Endodermal cell (in vitro differentiated cells): ENCODE results near the gene METTL13. TPM values are rescaled to one million over a fixed set of nuclear protein-coding genes. Genes with fewer than 3 reads are reported as not detected.

Experiments used
- DNase-seq: peaks from one replicate; pipeline ENCODE4 v3.0.0-alpha.2; 2017
- H3K27ac ChIP-seq: 2 replicates; pipeline ENCODE4 v1.5.1; 2013; ENCODE audit warnings: mild to moderate bottlenecking, low read depth, low read length, moderate library complexity
- H3K27me3 ChIP-seq: 2 replicates; pipeline ENCODE4 v1.6.1; 2013; ENCODE audit warnings: mild to moderate bottlenecking, low read length, moderate library complexity; ENCODE audit not compliant: insufficient read depth, control insufficient read depth, poor library complexity, severe bottlenecking
- H3K36me3 ChIP-seq: 2 replicates; pipeline ENCODE4 v1.7.0; 2013; ENCODE audit warnings: mild to moderate bottlenecking, low read length, moderate library complexity; ENCODE audit not compliant: control insufficient read depth, insufficient read depth
- H3K4me1 ChIP-seq: one replicate; pipeline ENCODE4 v1.7.0; 2013; ENCODE audit warnings: low read length; ENCODE audit not compliant: control insufficient read depth, insufficient read depth
- H3K4me3 ChIP-seq: 2 replicates; pipeline ENCODE4 v1.5.1; 2013; ENCODE audit warnings: mild to moderate bottlenecking, low read length, moderate library complexity
- H3K9ac ChIP-seq: 2 replicates; pipeline ENCODE4 v1.6.1; 2013; ENCODE audit warnings: mild to moderate bottlenecking, low read length, moderate library complexity; ENCODE audit not compliant: poor library complexity, severe bottlenecking; ENCODE audit errors: extremely low read depth
- H3K9me3 ChIP-seq: 2 replicates; pipeline ENCODE4 v1.6.1; 2013; ENCODE audit warnings: mild to moderate bottlenecking, low read length, moderate library complexity; ENCODE audit not compliant: control insufficient read depth
- H3K27ac Mint-ChIP-seq: 2 replicates; pipeline ENCODE4 v1.8.0; 2020; ENCODE audit warnings: mixed read lengths
- H3K27me3 Mint-ChIP-seq: 2 replicates; pipeline ENCODE4 v1.8.0; 2021; ENCODE audit warnings: mild to moderate bottlenecking, mixed read lengths; ENCODE audit not compliant: insufficient read depth
- H3K36me3 Mint-ChIP-seq: 2 replicates; pipeline ENCODE4 v1.8.0; 2020; ENCODE audit warnings: low read depth, mixed read lengths
- H3K4me1 Mint-ChIP-seq: 2 replicates; pipeline ENCODE4 v1.8.0; 2020; ENCODE audit warnings: mixed read lengths
- H3K4me3 Mint-ChIP-seq: 2 replicates; pipeline ENCODE4 v1.8.0; 2020; ENCODE audit warnings: mild to moderate bottlenecking, moderate library complexity, mixed read lengths
- H3K9me3 Mint-ChIP-seq: 2 replicates; pipeline ENCODE4 v1.8.0; 2020; ENCODE audit warnings: mild to moderate bottlenecking, mixed read lengths
- WGBS, 2 experiments: methylation state at CpG; one replicate each; pipeline versions ENCODE4 v1.1.5 to v1.1.7; 2013; ENCODE audit warnings: missing lambda C conversion rate in 2 of 2, mixed read lengths in 1 of 2; ENCODE audit not compliant: insufficient coverage in 1 of 2, insufficient read length in 1 of 2; 5-methylcytosine and 5-hydroxymethylcytosine counted together
- total RNA-seq, 2 donors: library from RNA; stranded (reverse); fragmentation: NEBNext Ultra II Directional in 1 of 2; extraction: Animal tissue kit (Norgen Biotek cat#: 25700) in 1 of 2; gene quantifications; 2 replicates in 1 of 2; 3 replicates in 1 of 2; pipeline ENCODE4 v1.2.1, GENCODE V29; 2021
- TF ChIP-seq, protein P1 (sequence below): fragments of 200-600 bp; sonication (generic); conservative IDR thresholded peaks from 2 replicates; pipeline ENCODE4 v1.5.0; 2021; ENCODE audit warnings: antibody characterized with exemption, mild to moderate bottlenecking

Gene METTL13
- total RNA-seq, 2 donors from 2014 or later = 32.1 to 38.5 TPM

DNA sequence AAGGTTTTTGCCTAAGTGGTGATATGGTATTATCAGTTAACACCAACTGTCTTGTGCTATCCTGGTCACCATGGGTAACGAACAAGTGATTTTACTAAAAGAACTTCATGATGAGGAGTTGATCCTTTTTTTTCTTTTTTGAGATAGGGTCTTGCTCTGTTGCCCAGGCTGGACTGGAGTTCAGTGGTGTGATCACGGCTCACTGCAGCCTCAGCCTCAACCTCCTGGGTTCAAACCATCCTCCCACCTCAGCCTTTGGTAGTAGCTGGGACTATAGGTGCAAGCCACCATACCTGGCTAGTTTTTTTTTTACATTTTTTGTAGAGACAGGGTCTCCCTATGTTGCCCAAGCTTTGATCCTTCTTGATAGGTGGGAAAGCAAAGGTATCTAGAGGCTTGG lies 5.1 kb downstream of the METTL13 start:
- no peaks in the 10 kb centered on the region for H3K9me3 ChIP-seq
- TF ChIP-seq, protein P1, sequence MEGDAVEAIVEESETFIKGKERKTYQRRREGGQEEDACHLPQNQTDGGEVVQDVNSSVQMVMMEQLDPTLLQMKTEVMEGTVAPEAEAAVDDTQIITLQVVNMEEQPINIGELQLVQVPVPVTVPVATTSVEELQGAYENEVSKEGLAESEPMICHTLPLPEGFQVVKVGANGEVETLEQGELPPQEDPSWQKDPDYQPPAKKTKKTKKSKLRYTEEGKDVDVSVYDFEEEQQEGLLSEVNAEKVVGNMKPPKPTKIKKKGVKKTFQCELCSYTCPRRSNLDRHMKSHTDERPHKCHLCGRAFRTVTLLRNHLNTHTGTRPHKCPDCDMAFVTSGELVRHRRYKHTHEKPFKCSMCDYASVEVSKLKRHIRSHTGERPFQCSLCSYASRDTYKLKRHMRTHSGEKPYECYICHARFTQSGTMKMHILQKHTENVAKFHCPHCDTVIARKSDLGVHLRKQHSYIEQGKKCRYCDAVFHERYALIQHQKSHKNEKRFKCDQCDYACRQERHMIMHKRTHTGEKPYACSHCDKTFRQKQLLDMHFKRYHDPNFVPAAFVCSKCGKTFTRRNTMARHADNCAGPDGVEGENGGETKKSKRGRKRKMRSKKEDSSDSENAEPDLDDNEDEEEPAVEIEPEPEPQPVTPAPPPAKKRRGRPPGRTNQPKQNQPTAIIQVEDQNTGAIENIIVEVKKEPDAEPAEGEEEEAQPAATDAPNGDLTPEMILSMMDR = no peak
- no peaks in the 10 kb centered on the region for H3K9me3 Mint-ChIP-seq
- no peaks in the 10 kb centered on the region for H3K27me3 ChIP-seq
- peaks cover 19% of the 10 kb centered on the region for H3K4me1 Mint-ChIP-seq
- no peaks in the 10 kb centered on the region for H3K27me3 Mint-ChIP-seq
- H3K27ac Mint-ChIP-seq = no peak overlapping the region
- no peak overlapping the region for H3K4me3 ChIP-seq
- DNase-seq = no peak
- 88 to 100% methylated on average over 1 to 2 of the region's 2 CpGs for WGBS, 2 experiments
- no peak overlapping the region for H3K4me3 Mint-ChIP-seq
- peaks cover 65% of the 10 kb centered on the region for H3K36me3 Mint-ChIP-seq
- peaks cover 4% of the 10 kb centered on the region for H3K4me1 ChIP-seq
- no peak overlapping the region for H3K27ac ChIP-seq
- peaks cover 67% of the 10 kb centered on the region for H3K36me3 ChIP-seq
- H3K9ac ChIP-seq = no peak overlapping the region

DNA sequence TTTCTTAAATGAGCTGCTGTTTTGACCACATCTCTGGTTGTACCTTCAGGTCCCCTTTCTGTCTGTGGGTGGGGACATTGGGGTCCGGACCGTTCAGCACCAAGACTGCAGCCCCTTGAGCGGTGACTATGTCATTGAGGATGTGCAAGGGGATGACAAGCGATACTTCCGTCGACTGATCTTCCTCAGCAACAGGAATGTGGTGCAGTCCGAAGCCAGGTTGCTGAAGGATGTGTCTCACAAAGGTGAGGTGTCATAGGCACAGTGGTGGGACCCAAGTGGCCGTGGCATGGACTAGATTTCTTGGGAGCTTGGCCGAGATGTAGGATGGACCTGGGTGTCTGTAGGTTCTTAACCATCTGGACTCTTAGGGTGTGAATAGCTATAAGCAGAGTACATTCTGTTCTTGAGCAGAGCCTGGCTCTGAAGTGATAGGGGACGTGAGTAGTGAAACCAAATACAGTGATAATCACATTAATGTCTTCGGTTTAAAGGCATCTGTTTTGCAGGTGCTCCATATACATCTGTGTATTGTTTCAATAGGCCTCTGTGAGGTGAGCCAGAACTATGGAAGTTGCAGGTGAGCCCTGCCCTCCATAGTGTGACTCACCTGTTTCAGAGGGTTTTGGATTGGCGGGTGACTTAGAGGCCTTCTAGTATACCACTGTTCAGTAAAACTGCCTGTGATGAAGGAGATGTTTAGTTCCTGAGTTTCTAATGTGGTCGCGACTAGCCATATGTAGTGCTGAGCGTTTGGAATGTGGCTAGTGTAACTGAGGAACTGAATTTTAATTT lies 6.4 kb downstream of the METTL13 start:
- H3K9me3 Mint-ChIP-seq = no peaks in the 10 kb centered on the region
- no peak overlapping the region for H3K4me3 Mint-ChIP-seq
- DNase-seq = no peak
- H3K9me3 ChIP-seq = no peaks in the 10 kb centered on the region
- no peaks in the 10 kb centered on the region for H3K27me3 Mint-ChIP-seq
- H3K36me3 ChIP-seq = peaks cover 79% of the 10 kb centered on the region
- peaks cover 78% of the 10 kb centered on the region for H3K36me3 Mint-ChIP-seq
- TF ChIP-seq, protein P1 = no peak
- H3K4me1 Mint-ChIP-seq = peaks cover 10% of the 10 kb centered on the region
- no peak overlapping the region for H3K27ac Mint-ChIP-seq
- H3K4me3 ChIP-seq = no peak overlapping the region
- 95 to 97% methylated on average over 10 to 14 of the region's 15 CpGs for WGBS, 2 experiments
- H3K27ac ChIP-seq = no peak overlapping the region
- H3K4me1 ChIP-seq = no peaks in the 10 kb centered on the region
- H3K27me3 ChIP-seq = no peaks in the 10 kb centered on the region
- no peak overlapping the region for H3K9ac ChIP-seq

DNA sequence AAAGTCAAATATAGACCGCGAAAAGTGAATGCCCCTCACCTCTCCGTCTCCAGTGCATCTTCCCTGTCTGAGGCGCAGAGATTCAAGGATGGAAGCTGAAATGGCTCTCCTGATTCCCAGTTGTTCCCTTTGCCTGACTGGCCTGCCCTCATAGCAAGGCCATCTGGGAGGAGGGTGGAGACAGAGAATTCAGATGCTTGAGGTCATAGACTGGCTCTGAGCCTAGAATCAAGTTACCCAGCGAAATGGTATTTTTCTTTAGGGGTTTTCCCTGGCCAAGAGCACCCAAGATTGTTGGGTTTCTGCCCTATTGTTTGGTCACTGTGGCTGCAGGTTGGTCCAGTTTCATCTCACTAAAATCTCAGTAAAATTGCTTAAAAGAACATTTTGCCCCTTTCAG lies 7.2 kb downstream of the METTL13 start:
- H3K4me3 ChIP-seq = no peak overlapping the region
- H3K9me3 ChIP-seq = no peaks in the 10 kb centered on the region
- peaks cover 83% of the 10 kb centered on the region for H3K36me3 ChIP-seq
- Mint-ChIP-seq H3K27ac (no peak overlapping the region), H3K4me3 (no peak overlapping the region), H3K4me1 (peaks cover 8% of the 10 kb centered on the region), H3K36me3 (peaks cover 82% of the 10 kb centered on the region), H3K9me3 (no peaks in the 10 kb centered on the region), H3K27me3 (no peaks in the 10 kb centered on the region)
- H3K27ac ChIP-seq = no peak overlapping the region
- H3K27me3 ChIP-seq = no peaks in the 10 kb centered on the region
- H3K4me1 ChIP-seq = no peaks in the 10 kb centered on the region
- TF ChIP-seq, protein P1 = no peak
- 95% methylated on average over 5 of the region's 5 CpGs for whole genome bisulfite sequencing, 2 experiments
- DNase-seq = no peak
- no peak overlapping the region for H3K9ac ChIP-seq
